ENCODE results near the gene TMEM144. TPM values are rescaled to one million over a fixed set of nuclear protein-coding genes. Genes with fewer than 3 reads are reported as not detected.
A peak's percentile ranks its signal among the peaks of the same experiment; 100 is the strongest.

The TMEM144 gene
- total RNA-seq: 26.2 TPM

DNA sequence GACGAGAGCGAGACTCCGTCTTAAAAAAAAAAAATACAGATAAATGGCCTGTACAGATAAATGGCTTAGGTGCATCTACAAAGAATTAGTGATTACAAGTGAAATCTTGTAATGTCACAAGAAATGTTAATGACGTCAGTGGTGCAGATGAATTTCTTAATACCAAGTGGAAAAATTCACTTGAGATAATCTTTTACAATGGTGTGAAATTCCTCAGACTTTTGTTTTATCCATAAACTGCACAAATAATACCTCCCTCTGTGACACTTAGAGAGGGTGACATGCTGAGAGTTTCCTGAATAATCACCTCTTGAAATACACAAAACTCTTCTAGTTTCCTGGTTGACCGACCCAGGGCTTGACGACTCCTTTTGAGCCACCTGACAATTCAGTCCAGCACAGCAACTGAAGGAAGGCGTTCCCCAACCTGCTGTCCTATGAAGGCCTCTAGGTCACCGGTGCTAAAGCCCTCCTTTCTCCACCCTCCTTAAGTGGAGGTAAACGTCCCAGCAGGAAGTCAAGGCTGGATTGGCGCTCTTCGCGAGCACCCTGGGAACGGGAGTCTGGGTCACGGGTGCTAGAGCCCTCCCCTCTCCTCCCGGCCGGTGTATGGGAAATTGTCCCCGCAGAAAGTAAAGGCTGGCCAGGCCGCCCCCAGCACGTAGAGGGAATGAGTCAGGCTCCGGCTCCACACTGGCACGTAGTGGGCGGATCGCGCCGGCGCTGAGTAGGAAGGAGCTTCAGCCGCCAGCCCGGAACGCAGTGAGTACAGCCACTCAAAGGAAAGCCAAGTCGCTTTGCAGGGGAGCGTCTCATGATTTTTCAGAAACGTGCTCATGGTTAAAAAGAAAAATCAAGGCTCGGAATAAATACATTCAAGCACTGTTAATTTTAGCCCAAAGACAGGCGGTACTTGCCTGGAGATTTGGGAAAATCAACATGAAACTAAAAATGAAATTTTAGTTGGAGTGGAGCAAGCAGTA lies at the start of gene TMEM144:
Gene TMEM144 (plus strand): TSS at position 662 of the 983 bp plus-strand sequence. CDS start 2,182 bp downstream, outside the sequence.
- peak; percentile 94 for DNase-seq (ENCODE audit: low spot score)

DNA sequence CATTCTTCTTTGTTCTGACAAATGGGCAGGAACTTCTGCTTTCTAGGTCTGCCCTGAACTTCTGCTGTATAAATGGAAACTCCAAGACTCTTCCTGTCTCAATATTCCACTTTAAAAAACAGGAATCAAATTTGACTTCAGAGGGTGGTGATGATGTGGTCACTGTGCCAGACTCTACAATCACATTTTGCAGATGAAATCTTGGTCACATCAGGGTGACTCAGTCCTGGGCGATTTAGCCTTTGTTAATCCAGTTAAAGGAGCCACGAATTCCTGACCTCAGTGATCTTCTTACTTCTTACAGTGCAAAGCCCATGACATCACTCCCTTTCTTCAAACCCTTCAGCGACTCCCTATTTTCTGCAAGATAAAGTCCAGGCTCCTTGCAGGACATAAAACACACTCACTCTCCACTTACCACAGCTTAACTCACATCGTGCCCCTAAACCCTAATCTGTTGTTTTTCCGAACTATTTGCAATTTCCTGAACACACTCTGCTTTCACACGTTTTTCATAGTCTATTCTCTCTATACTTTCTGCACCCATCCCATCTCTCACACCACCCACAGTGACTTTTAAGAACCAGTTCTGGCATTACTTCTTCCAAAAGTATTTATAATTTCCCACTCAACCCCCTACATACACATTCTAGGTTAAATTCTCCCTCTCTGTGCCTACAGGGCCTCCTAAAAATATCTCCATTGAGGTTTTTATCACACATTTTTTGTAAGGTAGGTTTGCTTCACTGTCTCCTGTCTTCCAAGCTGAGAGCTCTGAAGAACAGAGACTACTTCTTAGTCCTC lies 48.5 kb upstream of the TMEM144 start:
- DNase-seq (ENCODE audit: low spot score): no peak

DNA sequence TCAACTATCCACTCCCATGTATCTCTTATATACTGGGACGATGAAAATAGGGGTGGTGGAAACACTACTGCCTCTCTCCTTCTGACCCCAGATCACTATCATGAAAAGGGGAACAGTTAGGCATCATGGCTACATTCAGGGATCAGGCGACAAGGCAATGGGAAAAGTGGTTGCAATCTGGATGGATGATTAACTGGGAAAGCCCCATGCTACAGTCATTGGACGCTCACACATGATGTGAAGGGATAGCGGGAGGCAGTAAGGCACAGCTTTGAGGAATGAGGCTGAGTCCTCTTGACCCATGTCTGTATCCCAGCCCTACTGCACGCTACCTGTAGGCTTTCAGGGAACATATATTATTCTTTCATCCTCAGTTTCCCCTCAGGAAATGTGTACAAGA lies 47.7 kb upstream of the TMEM144 start:
- no peak for DNase-seq (ENCODE audit: low spot score)

DNA sequence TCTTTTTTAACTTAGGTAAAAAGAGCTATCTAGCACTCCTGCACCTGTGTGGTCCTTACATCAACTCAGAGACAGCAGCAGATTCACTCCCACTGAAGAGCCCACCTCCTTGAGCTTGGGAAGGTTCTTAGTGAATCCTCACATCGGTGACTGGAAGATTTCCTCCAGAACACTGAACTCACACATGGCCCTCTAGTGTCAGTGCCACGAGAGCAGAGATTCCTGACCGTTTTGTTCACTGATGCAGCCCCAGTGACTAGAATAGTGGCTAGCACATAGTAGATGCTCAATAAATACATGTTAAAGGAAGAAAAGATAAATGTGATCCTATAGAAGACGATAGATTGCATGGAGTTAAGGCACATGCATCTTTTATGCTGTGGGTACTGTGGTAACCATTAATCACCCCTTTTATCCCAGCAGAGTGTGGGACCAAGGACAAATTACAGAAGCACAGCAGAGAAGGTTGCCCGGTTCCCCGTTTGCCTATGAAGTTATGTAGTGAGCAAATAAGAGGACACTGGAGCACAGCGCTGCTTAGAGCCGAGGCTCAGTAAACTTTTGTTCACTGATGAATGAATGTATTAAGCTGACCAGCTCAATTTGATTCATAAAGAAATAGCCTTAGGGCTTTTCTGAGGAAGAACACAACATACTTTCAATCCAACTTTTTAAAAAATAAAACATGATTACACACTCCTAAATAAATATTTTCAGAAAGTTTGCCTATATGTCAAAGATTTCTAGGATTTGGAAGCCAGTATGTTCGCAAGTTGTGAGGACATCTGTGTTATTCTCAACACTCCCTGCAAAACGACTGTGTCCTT lies 46.1 kb upstream of the TMEM144 start:
- DNase-seq (ENCODE audit: low spot score): no peak

DNA sequence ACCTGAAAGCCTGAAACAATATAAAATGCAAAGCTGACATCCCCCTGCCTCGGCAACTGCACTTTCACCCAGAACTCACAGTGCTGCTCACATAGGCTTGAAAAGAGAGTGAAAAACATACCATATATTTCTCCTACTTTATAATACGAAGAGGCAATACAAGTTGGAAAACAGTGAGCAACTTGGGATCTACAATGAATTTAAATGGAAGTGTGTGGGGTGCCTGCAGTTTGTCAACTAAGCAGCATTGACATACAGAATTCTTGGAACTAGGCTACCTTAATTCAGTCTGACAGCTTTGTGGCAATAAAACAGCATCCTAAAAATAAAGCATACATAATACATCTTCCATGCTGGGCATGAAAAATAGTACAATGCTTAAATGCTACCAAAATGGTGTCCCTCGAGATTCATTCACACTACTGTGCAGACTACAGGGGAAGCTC lies 45.5 kb upstream of the TMEM144 start:
- no peak for DNase-seq (ENCODE audit: low spot score)

DNA sequence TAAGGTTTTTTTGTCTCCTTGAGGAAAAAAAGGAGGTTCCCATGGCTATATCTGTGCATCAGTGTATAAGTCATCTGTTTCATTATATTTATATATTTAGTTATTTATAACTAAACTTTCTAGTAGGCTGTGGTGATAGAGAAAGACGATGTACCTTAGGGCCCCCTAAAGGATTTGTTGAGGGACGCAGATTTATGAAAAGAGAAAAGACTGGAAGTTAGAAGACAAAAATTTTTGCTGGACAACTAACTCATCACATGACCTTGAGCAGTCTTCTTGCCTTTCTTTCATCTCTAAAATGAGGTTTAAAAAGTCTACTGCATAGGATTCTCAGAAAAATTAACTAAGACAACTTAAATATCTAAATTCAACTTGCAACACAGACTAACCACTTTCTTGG lies 43.6 kb upstream of the TMEM144 start:
- no peak for DNase-seq (ENCODE audit: low spot score)

DNA sequence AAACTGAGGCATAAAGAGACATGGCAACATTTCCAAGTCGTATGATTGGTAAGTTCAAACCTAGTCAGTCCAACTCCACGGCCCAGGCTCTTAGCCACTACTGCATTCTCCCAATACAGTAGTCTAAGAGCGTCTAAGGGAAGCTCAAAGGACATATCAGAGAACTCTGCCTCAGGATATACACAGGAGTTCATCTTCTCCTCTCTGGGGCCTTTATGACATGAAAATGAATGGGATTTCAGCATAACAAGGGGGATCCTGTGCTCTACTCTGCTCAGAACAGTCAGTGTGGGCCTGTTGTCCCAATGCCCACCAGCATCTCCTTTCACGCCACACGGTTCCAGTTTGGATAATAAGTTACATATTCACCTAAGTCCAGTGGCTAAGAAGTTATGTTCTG lies 41.7 kb upstream of the TMEM144 start:
- DNase-seq (ENCODE audit: low spot score): no peak

DNA sequence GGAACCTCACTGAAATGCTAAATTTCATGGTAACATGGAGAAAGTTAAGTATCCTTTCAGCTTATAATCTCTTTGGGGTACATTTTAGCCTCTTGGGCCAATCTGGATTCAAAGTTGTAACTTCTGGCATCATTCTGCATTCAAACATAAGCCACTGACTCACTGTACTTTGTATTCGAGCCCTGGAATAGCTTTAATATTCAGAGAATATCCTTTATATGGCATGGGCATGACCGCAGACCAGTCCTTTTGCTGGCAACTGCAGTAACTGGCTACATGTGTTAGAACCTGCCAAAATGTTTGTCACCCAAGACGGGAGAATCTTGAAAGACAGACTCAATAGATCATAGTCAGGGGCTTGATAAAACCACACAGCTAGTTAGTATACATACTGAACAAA lies 40.8 kb upstream of the TMEM144 start:
- DNase-seq (ENCODE audit: low spot score): no peak

DNA sequence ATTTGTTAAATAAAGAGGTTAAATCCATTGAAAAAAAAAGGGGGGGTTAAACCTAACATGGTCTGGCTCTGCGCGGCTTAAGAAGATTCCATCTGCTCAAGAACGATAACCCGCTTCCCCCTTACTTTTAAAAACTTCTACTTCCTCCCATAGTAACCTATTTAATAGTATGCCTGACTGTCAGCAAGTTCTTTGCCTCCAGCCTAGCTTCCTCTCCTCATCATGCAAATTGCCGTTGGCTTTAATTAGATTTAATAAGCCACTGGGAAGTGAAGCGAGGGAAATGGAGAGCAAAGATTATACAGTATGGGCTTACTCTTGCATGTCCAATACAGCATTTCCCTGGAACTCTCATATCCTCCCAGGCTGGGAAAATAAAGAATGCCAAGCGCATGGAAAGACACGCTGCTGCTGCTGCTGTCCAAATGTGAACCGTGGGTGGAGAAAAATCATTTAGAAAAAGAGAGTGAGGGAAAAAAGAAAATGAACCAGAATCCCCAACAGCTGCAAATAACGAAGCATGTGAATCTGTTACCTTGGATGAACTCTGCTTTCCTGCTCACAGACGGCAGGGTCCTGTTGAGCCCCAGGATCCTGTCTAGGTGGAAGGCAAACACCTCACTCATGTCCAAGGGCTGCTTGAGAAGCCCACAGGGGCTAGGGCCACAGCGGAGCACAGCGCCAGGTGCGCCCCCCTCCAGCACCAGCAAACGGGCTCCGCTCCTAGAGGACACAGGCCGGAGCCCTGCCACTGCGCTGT lies 40.2 kb upstream of the TMEM144 start:
- no peak for DNase-seq (ENCODE audit: low spot score)

DNA sequence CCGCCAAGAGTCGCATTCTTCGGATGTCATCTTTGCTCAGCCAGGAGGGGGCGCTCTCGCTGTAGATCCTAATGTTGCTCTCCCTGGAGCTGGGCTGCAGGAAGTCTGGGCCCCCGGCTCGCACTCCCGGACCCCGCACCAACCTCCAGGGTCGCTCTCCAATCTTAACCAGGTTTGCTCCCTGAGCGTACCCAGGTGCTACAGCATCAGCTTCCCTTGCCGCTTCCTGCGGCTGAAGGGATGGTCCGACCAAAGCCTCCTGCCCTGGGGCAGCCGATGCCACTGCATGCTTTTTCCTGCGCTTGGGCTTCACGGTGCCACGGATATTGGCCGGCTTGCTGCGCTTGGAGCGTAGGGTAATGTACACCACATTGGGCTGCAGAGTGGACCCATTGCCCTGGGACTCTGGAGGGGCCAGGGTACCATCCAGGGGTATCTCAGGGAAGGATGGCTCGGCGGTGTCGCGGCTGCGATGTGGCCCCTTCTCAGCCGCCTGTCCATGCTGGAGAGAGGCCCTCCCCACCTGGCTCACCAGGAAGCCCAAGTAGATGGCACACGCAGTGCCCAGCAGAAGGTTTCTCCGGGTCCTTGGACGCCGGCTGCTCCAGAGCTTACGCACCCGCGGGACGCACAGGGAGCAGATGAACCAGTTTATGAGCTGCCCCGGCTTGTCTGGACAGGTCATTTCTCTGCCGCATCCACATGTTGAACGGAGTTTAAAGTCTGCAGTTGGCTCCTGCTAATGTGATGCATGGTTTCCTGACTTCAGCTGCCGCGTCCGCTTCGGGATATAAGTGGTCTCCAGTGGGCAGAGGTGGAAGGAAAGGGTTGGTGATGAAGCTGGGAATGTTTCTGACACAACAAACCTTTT lies 39.4 kb upstream of the TMEM144 start:
- peak; percentile 73 for DNase-seq (ENCODE audit: low spot score)

DNA sequence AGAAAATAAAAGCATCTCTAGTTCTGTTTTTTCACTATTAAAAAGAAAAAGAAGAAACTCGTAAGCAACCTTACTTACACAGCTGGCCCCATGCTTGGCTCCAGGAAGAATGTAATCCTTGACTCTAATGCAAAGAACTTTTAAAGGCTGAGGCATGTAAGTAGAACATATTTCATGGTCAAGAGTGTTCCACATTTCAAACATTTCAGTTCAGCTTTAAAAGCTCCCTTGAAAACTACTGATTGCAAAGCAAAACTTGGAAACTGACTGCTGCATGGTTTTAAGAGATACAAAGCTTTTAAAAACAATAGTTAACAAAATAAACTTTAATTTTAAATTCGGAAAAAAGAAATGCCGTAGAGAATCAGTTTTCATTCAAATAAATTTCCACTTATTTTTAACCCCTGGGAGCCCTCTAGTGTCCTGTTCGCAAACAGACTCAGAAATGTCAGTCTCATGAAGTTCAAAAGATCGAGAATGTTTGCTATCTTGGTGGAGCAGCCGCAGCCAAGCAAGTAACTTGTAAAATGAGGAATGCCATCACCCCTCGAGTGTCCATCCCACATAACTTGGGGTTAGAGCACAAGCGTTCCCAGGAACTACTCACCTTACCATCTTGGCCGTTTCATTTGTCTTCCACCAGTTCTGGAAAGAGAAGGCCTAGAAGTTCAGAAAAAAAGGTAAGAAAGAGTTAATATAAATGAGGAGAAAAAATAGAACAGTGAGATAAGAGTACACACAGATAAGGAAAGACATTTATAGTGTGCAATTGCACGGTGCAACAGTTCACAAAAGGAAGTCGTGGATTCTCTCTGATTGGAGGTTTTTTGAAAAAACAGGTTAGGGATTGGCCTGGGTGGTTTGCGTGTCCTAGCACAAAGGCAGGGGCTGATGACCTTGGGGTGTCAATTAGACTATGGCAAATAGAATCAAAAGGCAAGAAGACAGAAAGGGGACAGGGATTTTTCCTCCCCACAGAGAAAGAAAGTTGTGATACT lies 37.7 kb upstream of the TMEM144 start, which contains the start of gene GASK1B:
Gene GASK1B (minus strand): TSS at position 765 of the 998 bp plus-strand sequence. CDS start 1,650 bp downstream, outside the sequence.
- no peak for DNase-seq (ENCODE audit: low spot score)

DNA sequence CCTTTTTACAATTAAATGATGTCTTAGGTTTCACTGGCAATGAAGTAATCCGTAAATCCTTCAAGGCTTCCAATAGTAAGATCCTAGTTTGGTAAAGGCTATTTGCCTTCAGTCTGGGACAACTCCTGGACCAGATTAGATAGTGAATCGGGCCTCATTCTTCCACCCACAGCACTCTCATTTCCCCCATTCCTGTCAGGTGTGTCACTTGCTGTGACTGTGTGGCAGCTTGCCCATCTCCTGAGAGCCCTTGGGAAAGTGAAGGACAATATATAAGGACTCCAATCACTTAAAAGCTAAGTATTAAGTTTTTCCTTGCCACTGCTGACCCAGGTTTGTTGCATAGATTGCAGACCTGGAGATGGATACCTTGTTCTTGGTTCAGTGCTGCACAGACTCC lies 34.2 kb upstream of the TMEM144 start:
- DNase-seq (ENCODE audit: low spot score): peak; percentile 47

DNA sequence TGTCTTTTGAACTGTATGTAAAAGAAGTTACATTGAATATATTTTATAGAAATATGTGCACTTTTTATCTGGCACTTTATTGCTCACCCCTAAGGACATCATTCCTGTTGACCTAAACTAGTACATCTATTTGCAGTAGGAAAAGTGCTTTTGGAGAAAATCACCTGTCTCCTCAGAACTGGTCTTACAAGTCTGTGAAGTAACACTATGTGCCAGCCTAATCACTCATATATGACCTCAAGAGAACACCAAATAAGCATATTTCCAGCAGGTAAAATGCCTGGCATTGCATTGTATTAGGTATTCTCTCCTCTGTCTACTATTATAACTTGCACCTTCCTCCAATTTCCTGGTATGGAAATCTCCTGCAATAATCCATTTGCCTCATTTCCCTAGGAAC lies 33.5 kb upstream of the TMEM144 start:
- DNase-seq (ENCODE audit: low spot score): no peak

DNA sequence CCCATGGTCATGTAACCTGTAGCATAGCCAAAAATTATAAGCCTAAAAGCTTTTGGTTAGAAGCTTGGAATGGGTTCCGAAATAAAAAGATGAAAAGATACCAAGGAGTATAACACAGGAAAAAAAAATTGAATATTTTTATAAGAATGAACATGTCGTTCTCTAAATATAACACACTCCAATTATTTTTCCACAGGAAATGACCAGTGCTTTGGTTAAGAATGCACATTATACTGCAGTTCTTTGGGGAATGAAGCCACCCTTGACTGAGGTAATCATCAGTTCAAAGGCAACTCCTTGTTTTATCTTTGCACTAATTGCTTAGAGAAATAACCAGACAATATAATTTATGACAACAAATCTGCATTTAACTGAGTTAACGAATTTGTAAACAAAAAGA lies 30.8 kb upstream of the TMEM144 start:
- DNase-seq (ENCODE audit: low spot score): no peak

DNA sequence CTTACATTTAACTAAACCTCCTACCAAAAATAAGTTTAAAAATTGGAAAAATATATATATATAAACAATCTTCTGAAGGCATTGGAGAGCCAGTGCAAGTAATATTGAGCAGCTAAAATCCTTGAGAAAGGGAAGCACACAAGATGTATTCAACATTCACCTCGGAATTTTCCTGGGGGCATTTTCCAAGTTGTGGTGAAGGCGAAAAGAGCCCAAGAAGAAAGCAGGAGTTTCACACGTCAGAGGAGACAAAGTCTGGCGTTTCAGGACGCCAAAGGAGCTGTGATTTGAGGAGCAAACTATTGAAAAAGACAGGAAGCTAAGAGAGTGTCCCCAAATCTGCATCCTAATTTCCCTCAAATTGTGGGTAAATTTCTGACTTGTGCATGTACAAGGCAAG lies 28.4 kb upstream of the TMEM144 start:
- no peak for DNase-seq (ENCODE audit: low spot score)

DNA sequence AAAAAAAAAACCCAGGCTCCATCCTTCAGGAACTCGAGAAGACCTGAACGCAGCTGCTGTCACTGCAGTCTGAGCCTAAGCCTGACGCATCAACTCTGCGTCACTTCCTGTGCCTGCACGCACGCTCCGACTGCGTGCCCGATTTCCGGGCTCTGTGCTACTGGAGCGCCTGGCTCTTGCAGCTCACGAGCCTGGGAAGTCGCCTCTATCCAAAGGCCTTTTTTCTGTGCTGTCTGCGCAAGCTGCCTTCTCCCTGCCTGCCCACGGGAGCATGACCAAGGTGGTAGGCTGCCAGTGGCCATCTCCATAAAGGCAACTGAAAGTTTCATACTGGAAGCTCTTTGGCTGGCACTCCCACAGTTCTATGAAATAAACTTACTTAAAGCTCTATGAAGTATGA lies 27.6 kb upstream of the TMEM144 start:
- no peak for DNase-seq (ENCODE audit: low spot score)

DNA sequence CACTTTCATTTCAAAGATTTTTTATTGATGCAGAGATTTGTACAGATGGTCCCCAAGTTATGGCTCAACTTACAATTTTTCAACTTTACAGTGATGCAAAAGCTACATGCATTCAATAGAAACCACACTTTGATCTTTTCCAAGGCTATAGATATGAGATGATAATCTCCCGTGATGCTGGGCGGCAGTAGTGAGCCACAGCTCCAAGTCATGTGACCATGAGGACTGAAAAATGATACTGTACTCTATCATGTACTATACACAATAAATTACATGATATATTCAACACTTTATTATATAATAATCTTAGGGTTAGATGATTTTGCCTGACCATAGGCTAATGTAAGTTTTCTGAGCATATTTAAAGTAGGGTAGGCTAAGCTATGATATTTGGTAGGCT lies 23.5 kb upstream of the TMEM144 start:
- DNase-seq (ENCODE audit: low spot score): no peak

DNA sequence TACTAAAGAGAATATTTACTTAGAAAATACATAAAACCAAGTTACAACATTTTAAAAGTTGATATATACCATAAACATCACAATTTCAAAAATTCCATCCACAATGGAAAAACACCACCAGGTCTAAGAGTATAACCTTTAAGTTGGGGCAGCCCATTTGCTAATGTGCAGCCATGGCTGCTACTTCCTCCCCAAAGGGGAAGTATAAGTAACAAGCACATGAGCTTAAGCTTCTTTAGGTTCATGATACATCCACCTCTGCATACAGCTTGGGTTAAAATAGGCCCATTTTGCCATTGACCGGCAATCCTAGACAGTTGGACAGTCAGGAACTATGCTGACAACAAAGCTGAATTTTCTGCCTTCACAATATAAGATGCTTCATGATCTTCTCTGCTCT lies 20.9 kb upstream of the TMEM144 start:
- DNase-seq (ENCODE audit: low spot score): no peak

DNA sequence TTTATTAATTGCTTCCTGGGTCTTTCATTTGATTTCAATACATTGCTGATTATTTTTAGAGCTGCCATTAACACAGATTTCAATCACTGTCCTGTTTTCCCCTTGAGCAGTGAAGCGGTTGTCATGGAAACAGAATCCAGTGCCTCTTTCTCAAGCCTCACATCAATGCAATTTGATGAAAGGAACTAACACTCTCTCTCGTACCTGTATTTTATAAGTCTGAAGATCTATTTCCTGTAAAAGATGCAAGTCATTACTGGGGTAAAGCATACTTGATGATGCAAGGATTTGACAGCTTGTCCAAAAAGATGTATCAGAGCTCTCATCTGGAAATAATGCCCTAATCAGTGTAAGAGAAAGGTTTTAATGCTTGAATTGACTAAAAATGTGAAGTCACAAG lies 19.6 kb upstream of the TMEM144 start:
- no peak for DNase-seq (ENCODE audit: low spot score)
